ENCODE measurements around the gene ST8SIA4. TPM values are rescaled to one million over a fixed set of nuclear protein-coding genes. Genes with fewer than 3 reads are reported as not detected.

The ST8SIA4 gene
- total RNA-seq, 2 donors from 2014 or later: 25.2 to 47.0 TPM

DNA sequence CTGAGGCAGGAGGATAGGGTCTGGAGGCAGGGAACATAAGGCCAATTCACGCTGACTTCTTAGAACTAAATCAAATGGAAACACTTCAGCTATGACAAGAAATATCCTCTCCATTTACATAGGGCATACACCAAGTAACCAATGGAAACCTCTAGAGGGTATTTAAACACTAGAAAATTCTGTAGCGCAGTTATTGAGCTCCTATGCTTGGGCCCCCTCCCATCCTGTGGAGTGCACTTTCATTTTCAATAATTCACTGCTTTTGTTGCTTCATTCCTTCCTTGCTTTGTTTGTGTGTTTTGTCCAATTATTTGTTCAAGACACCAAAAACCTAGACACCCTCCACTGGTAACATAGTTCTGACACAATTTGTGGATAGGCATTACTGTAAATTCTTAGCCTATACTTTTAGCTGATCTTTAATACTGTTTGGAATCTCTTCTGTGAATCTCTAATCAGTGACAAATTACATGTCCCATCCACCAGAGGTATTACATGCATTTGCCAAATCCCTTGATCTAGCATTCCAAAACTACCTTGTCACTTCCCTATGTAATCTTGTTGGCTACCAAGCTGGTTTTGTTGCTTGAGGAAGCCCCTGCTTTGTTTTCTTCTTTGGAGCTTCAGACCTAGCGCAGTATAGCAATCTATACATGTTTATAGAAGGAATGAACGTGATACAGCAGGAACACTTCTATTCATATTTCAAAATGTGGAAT is 61.6 kb downstream of the ST8SIA4 start:
- no peaks in the 10 kb centered on the region for H3K27me3 ChIP-seq (ENCODE audit: control insufficient read depth, insufficient read depth, low read length, poor library complexity, severe bottlenecking)
- H3K9ac ChIP-seq (ENCODE audit: extremely low read depth, low read length, poor library complexity, severe bottlenecking): no peak overlapping the region
- H3K36me3 Mint-ChIP-seq (ENCODE audit: low read depth): peaks cover 2% of the 10 kb centered on the region
- peaks cover 26% of the 10 kb centered on the region for H3K4me1 Mint-ChIP-seq
- peaks cover 31% of the 10 kb centered on the region for H3K36me3 ChIP-seq (ENCODE audit: control insufficient read depth, insufficient read depth, low read length)
- H3K27me3 Mint-ChIP-seq (ENCODE audit: insufficient read depth): no peaks in the 10 kb centered on the region
- H3K9me3 Mint-ChIP-seq: no peaks in the 10 kb centered on the region
- 94% methylated on average over 1 of the region's 4 CpGs; no CpG with 5 or more reads in 1 of the 2 experiments for WGBS, 2 experiments (ENCODE audit: insufficient coverage in 1 of 2, insufficient read length in 1 of 2)
- no peak overlapping the region for H3K4me3 ChIP-seq (ENCODE audit: low read length)
- H3K27ac ChIP-seq (ENCODE audit: low read depth, low read length): no peak overlapping the region
- TF ChIP-seq, protein P1, sequence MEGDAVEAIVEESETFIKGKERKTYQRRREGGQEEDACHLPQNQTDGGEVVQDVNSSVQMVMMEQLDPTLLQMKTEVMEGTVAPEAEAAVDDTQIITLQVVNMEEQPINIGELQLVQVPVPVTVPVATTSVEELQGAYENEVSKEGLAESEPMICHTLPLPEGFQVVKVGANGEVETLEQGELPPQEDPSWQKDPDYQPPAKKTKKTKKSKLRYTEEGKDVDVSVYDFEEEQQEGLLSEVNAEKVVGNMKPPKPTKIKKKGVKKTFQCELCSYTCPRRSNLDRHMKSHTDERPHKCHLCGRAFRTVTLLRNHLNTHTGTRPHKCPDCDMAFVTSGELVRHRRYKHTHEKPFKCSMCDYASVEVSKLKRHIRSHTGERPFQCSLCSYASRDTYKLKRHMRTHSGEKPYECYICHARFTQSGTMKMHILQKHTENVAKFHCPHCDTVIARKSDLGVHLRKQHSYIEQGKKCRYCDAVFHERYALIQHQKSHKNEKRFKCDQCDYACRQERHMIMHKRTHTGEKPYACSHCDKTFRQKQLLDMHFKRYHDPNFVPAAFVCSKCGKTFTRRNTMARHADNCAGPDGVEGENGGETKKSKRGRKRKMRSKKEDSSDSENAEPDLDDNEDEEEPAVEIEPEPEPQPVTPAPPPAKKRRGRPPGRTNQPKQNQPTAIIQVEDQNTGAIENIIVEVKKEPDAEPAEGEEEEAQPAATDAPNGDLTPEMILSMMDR (conservative IDR thresholded peaks at IDR 0.05): no peak
- H3K4me3 Mint-ChIP-seq: no peak overlapping the region
- DNase-seq: no peak
- peak overlapping the region; percentile 83 for H3K27ac Mint-ChIP-seq
- no peaks in the 10 kb centered on the region for H3K4me1 ChIP-seq (ENCODE audit: control insufficient read depth, insufficient read depth, low read length)
- no peaks in the 10 kb centered on the region for H3K9me3 ChIP-seq (ENCODE audit: control insufficient read depth, low read length)

- peaks cover 2% of the 10 kb centered on the region for H3K36me3 Mint-ChIP-seq (ENCODE audit: low read depth)
Measured at GRCh38 chr5:100840789-100841188, 62.3 kb downstream of the ST8SIA4 start.

GRCh38 chr5:100840370-100840769 is 62.7 kb downstream of the ST8SIA4 start:
- no peaks in the 10 kb centered on the region for H3K9me3 Mint-ChIP-seq
- H3K27ac Mint-ChIP-seq: peak overlapping the region; percentile 14
- Histone ChIP-seq H3K36me3 (ENCODE audit: control insufficient read depth, insufficient read depth, low read length) (peaks cover 36% of the 10 kb centered on the region), H3K4me3 (ENCODE audit: low read length) (no peak overlapping the region), H3K27ac (ENCODE audit: low read depth, low read length) (no peak overlapping the region), H3K9me3 (ENCODE audit: control insufficient read depth, low read length) (no peaks in the 10 kb centered on the region), H3K27me3 (ENCODE audit: control insufficient read depth, insufficient read depth, low read length, poor library complexity, severe bottlenecking) (no peaks in the 10 kb centered on the region), H3K4me1 (ENCODE audit: control insufficient read depth, insufficient read depth, low read length) (no peaks in the 10 kb centered on the region), H3K9ac (ENCODE audit: extremely low read depth, low read length, poor library complexity, severe bottlenecking) (no peak overlapping the region)
- no peak overlapping the region for H3K4me3 Mint-ChIP-seq
- no peak for DNase-seq
- H3K4me1 Mint-ChIP-seq: peaks cover 26% of the 10 kb centered on the region
- WGBS, 2 experiments (ENCODE audit: insufficient coverage in 1 of 2, insufficient read length in 1 of 2): 91% methylated on average over 2 of the region's 2 CpGs; no CpG with 5 or more reads in 1 of the 2 experiments
- H3K36me3 Mint-ChIP-seq (ENCODE audit: low read depth): peaks cover 2% of the 10 kb centered on the region
- TF ChIP-seq, protein P1 (conservative IDR thresholded peaks at IDR 0.05): no peak
- no peaks in the 10 kb centered on the region for H3K27me3 Mint-ChIP-seq (ENCODE audit: insufficient read depth)

More at GRCh38 chr5:100840789-100841188, 62.3 kb downstream of the ST8SIA4 start:
- Histone ChIP-seq H3K27me3 (ENCODE audit: control insufficient read depth, insufficient read depth, low read length, poor library complexity, severe bottlenecking) (no peaks in the 10 kb centered on the region), H3K9ac (ENCODE audit: extremely low read depth, low read length, poor library complexity, severe bottlenecking) (no peak overlapping the region), H3K9me3 (ENCODE audit: control insufficient read depth, low read length) (no peaks in the 10 kb centered on the region), H3K4me3 (ENCODE audit: low read length) (no peak overlapping the region), H3K4me1 (ENCODE audit: control insufficient read depth, insufficient read depth, low read length) (no peaks in the 10 kb centered on the region), H3K36me3 (ENCODE audit: control insufficient read depth, insufficient read depth, low read length) (peaks cover 34% of the 10 kb centered on the region), H3K27ac (ENCODE audit: low read depth, low read length) (no peak overlapping the region)
- Mint-ChIP-seq H3K27ac (peak overlapping the region; percentile 14), H3K9me3 (no peaks in the 10 kb centered on the region), H3K4me1 (peaks cover 26% of the 10 kb centered on the region), H3K27me3 (ENCODE audit: insufficient read depth) (no peaks in the 10 kb centered on the region), H3K4me3 (no peak overlapping the region)
- DNase-seq: no peak
- WGBS, 2 experiments (ENCODE audit: insufficient coverage in 1 of 2, insufficient read length in 1 of 2): 70 to 83% methylated on average over 1 of the region's 1 CpG
- TF ChIP-seq, protein P1 (conservative IDR thresholded peaks at IDR 0.05): no peak
